Kidney (tissue), 14 donors: ENCODE data around the gene XRCC5. TPM values are rescaled to one million over a fixed set of nuclear protein-coding genes. Genes with fewer than 3 reads are reported as not detected.

ENCODE experiments used
- DNase-seq, 5 donors: peaks; one replicate each; pipeline ENCODE4 v3.0.0-alpha.2; 2013 to 2020
- FAIRE-seq: peaks from 2 replicates; lab custom pipeline; 2012; peaks lifted over from hg19 to GRCh38; lab: Jason Lieb, UNC
- H3K27ac ChIP-seq, 2 donors: one replicate each; pipeline ENCODE4 v1.7.0; 2013; ENCODE audit warnings: low read depth in 2 of 2, low read length in 2 of 2, inconsistent platforms in 1 of 2
- H3K27me3 ChIP-seq: one replicate; pipeline ENCODE4 v1.7.1; 2013; ENCODE audit warnings: low read length, inconsistent platforms; ENCODE audit not compliant: control insufficient read depth, insufficient read depth
- H3K36me3 ChIP-seq, 3 donors: one replicate each; pipeline versions ENCODE4 v1.7.0 to v1.7.1; 2013; ENCODE audit warnings: low read length in 3 of 3, control low read depth in 1 of 3, inconsistent platforms in 1 of 3; ENCODE audit not compliant: insufficient read depth in 3 of 3, control insufficient read depth in 2 of 3
- H3K4me1 ChIP-seq, 3 donors: one replicate each; pipeline versions ENCODE4 v1.7.0 to v1.7.1; 2013; ENCODE audit warnings: low read length in 3 of 3, inconsistent platforms in 1 of 3, low read depth in 1 of 3; ENCODE audit not compliant: control insufficient read depth in 2 of 3, insufficient read depth in 2 of 3
- H3K4me3 ChIP-seq, 3 donors: one replicate each; pipeline versions ENCODE4 v1.7.0 to v1.8.1; 2013; ENCODE audit warnings: low read length in 3 of 3, control low read depth in 1 of 3, inconsistent platforms in 1 of 3
- H3K9ac ChIP-seq, 3 donors: one replicate each; pipeline versions ENCODE4 v1.7.0 to v1.7.1; 2013; ENCODE audit warnings: low read length in 3 of 3, control low read depth in 1 of 3, inconsistent platforms in 1 of 3
- H3K9me3 ChIP-seq, 3 donors: one replicate each; pipeline versions ENCODE4 v1.7.0 to v1.7.1; 2013; ENCODE audit warnings: low read length in 3 of 3, control low read depth in 1 of 3, inconsistent platforms in 1 of 3; ENCODE audit not compliant: control insufficient read depth in 2 of 3, insufficient read depth in 1 of 3
- CTCF ChIP-seq: IDR thresholded peaks from 3 replicates; pipeline ENCODE4 v1.5.1; 2012; ENCODE audit warnings: mild to moderate bottlenecking, moderate library complexity, borderline replicate concordance; ENCODE audit not compliant: insufficient read depth; ENCODE audit errors: extremely low read depth
- intact Hi-C: fragments of 100-400 bp; cut with DNase I; formaldehyde crosslinking; loops from one replicate; pipeline ENCODE4 v1.11.1; 2022
- polyA plus RNA-seq: library from polyadenylated mRNA; stranded (reverse); fragments of 350-450 nt; fragmentation: Illumina TruSeq; extraction: RNeasy Lipid Tissue Mini Kit (QIAGEN cat#74804); gene quantifications from one replicate; pipeline ENCODE4 v1.2.3, GENCODE V29; 2014; ENCODE audit warnings: low read depth, low replicate concordance; ENCODE audit not compliant: insufficient read depth
- total RNA-seq: library from RNA; stranded (reverse); fragmentation: NEBNext Ultra II Directional; extraction: Animal tissue kit (Norgen Biotek cat#: 25700); gene quantifications from one replicate; pipeline ENCODE4 v1.2.1, GENCODE V29; 2021
- donor health status: control.
- donor health status: control.
- donor health status: control.
- donor health status: control.
- donor health status: control.
- donor health status: DM: yes; HTN: yes; CAD: no.
- donor health status: Normal renal cell carcinoma (clear cell type).

XRCC5 gene
- total and polyA plus RNA-seq, 2 donors from 2014 or later: 90.7 to 265 TPM

GRCh38 chr2:216147172-216148131 is 38.3 kb downstream of the XRCC5 start:
- Histone ChIP-seq H3K36me3 (peaks cover 21 to 59% (median 31%) of the 10 kb centered on the region in 3 donors), H3K9me3 (no peaks in the 10 kb centered on the region), H3K4me3 (no peak overlapping the region), H3K4me1 (no peaks in the 10 kb centered on the region), H3K27me3 (no peaks in the 10 kb centered on the region), H3K9ac (no peak overlapping the region), H3K27ac (no peak overlapping the region)
- intact Hi-C loops: no loop called here
- FAIRE-seq: no peak
- no peak for TF ChIP-seq CTCF
- no peak for DNase-seq

GRCh38 chr2:216148983-216149382 is 39.8 kb downstream of the XRCC5 start:
- Histone ChIP-seq H3K27me3 (no peaks in the 10 kb centered on the region), H3K4me1 (no peaks in the 10 kb centered on the region), H3K36me3 (peaks cover 21 to 61% (median 25%) of the 10 kb centered on the region in 3 donors), H3K9me3 (no peaks in the 10 kb centered on the region), H3K27ac (no peak overlapping the region), H3K9ac (no peak overlapping the region), H3K4me3 (no peak overlapping the region)
- intact Hi-C loops: no loop called here
- DNase-seq (no peak), FAIRE-seq (no peak)
- no peak for TF ChIP-seq CTCF

GRCh38 chr2:216149741-216150140 is 40.6 kb downstream of the XRCC5 start:
- no peak for TF ChIP-seq CTCF
- H3K4me1 ChIP-seq: no peaks in the 10 kb centered on the region
- H3K4me3 ChIP-seq: no peak overlapping the region
- H3K36me3 ChIP-seq: peaks cover 18 to 55% (median 22%) of the 10 kb centered on the region in 3 donors
- no peak overlapping the region for H3K9ac ChIP-seq
- no peaks in the 10 kb centered on the region for H3K27me3 ChIP-seq
- DNase-seq (no peak), FAIRE-seq (no peak)
- intact Hi-C loops: no loop called here
- H3K27ac ChIP-seq: no peak overlapping the region
- H3K9me3 ChIP-seq: no peaks in the 10 kb centered on the region
